GM21423 (cell line): ENCODE results near the gene CSNK1D.

ENCODE experiments used
- ATAC-seq: cut with Tn5 transposase; IDR thresholded peaks from one replicate; pipeline ENCODE4 v1.9.1; 2021; ENCODE audit warnings: mild to moderate bottlenecking, moderate library complexity; ENCODE audit not compliant: unreplicated experiment

CSNK1D gene

GRCh38 chr17:82253179-82253544, 20.3 kb downstream of the CSNK1D start:
- no peak for ATAC-seq

- ATAC-seq: no peak
Measured at GRCh38 chr17:82252511-82253178, 20.9 kb downstream of the CSNK1D start.

GRCh38 chr17:82250868-82251500, 22.5 kb downstream of the CSNK1D start:
- no peak for ATAC-seq

GRCh38 chr17:82249896-82250581, 23.5 kb downstream of the CSNK1D start:
- no peak for ATAC-seq

- ATAC-seq: no peak
Measured at GRCh38 chr17:82248815-82249674, 24.5 kb downstream of the CSNK1D start.

- ATAC-seq: no peak
Measured at GRCh38 chr17:82247856-82248671, 25.4 kb downstream of the CSNK1D start.

GRCh38 chr17:82247182-82247823, 26.2 kb downstream of the CSNK1D start:
- no peak for ATAC-seq

GRCh38 chr17:82246365-82247181, 26.9 kb downstream of the CSNK1D start:
- ATAC-seq: no peak

GRCh38 chr17:82246040-82246364, 27.5 kb downstream of the CSNK1D start:
- ATAC-seq: no peak

GRCh38 chr17:82245134-82246039, 28.1 kb downstream of the CSNK1D start:
- no peak for ATAC-seq

GRCh38 chr17:82244413-82245133, 28.9 kb downstream of the CSNK1D start:
- ATAC-seq: no peak

GRCh38 chr17:82243648-82244412, 29.7 kb downstream of the CSNK1D start:
- no peak for ATAC-seq

GRCh38 chr17:82242977-82243647, 30.4 kb downstream of the CSNK1D start:
- ATAC-seq: no peak

GRCh38 chr17:82242698-82242976, 30.9 kb downstream of the CSNK1D start:
- no peak for ATAC-seq

- ATAC-seq: no peak
Measured at GRCh38 chr17:82241926-82242697, 31.4 kb downstream of the CSNK1D start.
